MV-4-11 (cell line): ENCODE results near the gene SMIM44.
A peak's percentile ranks its signal among the peaks of the same experiment; 100 is the strongest.
"Not testable (repeated sequence)": the region's sequence is repeated elsewhere in the genome, so short reads cannot be mapped to it uniquely, and the experiment has no call there.

ENCODE experiments used
- DNase-seq: peaks from one replicate; lab custom pipeline; 2025; lab: John Stamatoyannopoulos, UW

SMIM44 gene

GRCh38 chr19:3457528-3458228 lies 25.6 kb downstream of the SMIM44 start:
- no peak for DNase-seq

GRCh38 chr19:3456925-3457527 lies 26.2 kb downstream of the SMIM44 start:
- no peak for DNase-seq

GRCh38 chr19:3455960-3456601 lies 27.2 kb downstream of the SMIM44 start:
- DNase-seq, result no peak

- no peak for DNase-seq
Measured at GRCh38 chr19:3455393-3455955, 27.8 kb downstream of the SMIM44 start.

GRCh38 chr19:3454656-3455392 lies 28.4 kb downstream of the SMIM44 start:
- DNase-seq, result no peak

GRCh38 chr19:3453840-3454239 lies 29.4 kb downstream of the SMIM44 start:
- DNase-seq, result no peak

- DNase-seq, result peak; percentile 34
Measured at GRCh38 chr19:3452942-3453214, 30.4 kb downstream of the SMIM44 start.

GRCh38 chr19:3452171-3452941 lies 30.9 kb downstream of the SMIM44 start:
- DNase-seq, result no peak

- DNase-seq, result no peak
Measured at GRCh38 chr19:3451451-3451866, 31.8 kb downstream of the SMIM44 start.

GRCh38 chr19:3450796-3451411 lies 32.3 kb downstream of the SMIM44 start:
- DNase-seq, result peak; percentile 96

- DNase-seq, result no peak
Measured at GRCh38 chr19:3448616-3449334, 34.5 kb downstream of the SMIM44 start.

- DNase-seq, result not testable (repeated sequence)
Measured at GRCh38 chr19:3446657-3447056, 36.6 kb downstream of the SMIM44 start.

- DNase-seq, result no peak
Measured at GRCh38 chr19:3444695-3445234, 38.5 kb downstream of the SMIM44 start.

GRCh38 chr19:3443840-3444694 lies 39.2 kb downstream of the SMIM44 start:
- DNase-seq, result peak; percentile 34

GRCh38 chr19:3442487-3443071 lies 40.7 kb downstream of the SMIM44 start:
- no peak for DNase-seq

- DNase-seq, result no peak
Measured at GRCh38 chr19:3441986-3442329, 41.3 kb downstream of the SMIM44 start.

GRCh38 chr19:3441089-3441985 lies 41.9 kb downstream of the SMIM44 start:
- no peak for DNase-seq

- peak; percentile 40 for DNase-seq
Measured at GRCh38 chr19:3440082-3440481, 43.2 kb downstream of the SMIM44 start.
